ENCODE data around the gene PIK3C2G. TPM values are rescaled to one million over a fixed set of nuclear protein-coding genes. Genes with fewer than 3 reads are reported as not detected.

PIK3C2G gene
- total and polyA plus RNA-seq, 2 of the 13 experiments (the other 11 are each of a cell fraction or from before 2014, with no cell fraction given): not detected

- Histone ChIP-seq H2AFZ (ENCODE audit: low read length) (no peak overlapping the region), H3K9me3 (ENCODE audit: low read length) (no peaks in the 10 kb centered on the region), H3K36me3 (replicated peaks in 1 of 2; ENCODE audit: control insufficient read depth in 1 of 2, insufficient read depth in 2 of 2, low read length in 2 of 2) (no peaks in the 10 kb centered on the region), H3K9ac (ENCODE audit: insufficient read depth, low read depth, low read length) (no peak overlapping the region), H3K4me1 (ENCODE audit: insufficient read depth, low read length) (no peaks in the 10 kb centered on the region), H3K27me3 (ENCODE audit: control insufficient read depth in 1 of 2, insufficient read depth in 2 of 2, low read length in 2 of 2) (no peaks in the 10 kb centered on the region), H4K20me1 (ENCODE audit: insufficient read depth, low read length) (no peaks in the 10 kb centered on the region), H3K4me2 (ENCODE audit: low read depth, low read length) (no peak overlapping the region), H3K4me3 (replicated peaks in 1 of 3; ENCODE audit: insufficient read depth in 1 of 3, low read depth in 2 of 3, low read length in 3 of 3) (no peak overlapping the region), H3K27ac (ENCODE audit: extremely low read length, insufficient read depth, low read length) (no peak overlapping the region), H3K79me2 (ENCODE audit: insufficient read depth, low read length) (no peaks in the 10 kb centered on the region)
- ChIA-PET POLR2A (no interaction called here), CTCF (ENCODE audit: low intra/inter-chr PET ratio, low total read pairs) (no interaction called here)
- DNase-seq (ENCODE audit: low spot score): no peak
- in situ Hi-C loops (cut with HindIII; ENCODE audit: extremely low pct_ligation_motif_present, low pct_unique_long_range_greater_than_20kb) (no loop called here), intact Hi-C loops (cut with micrococcal nuclease; ENCODE audit: unreplicated experiment) (no loop called here)
- WGBS (ENCODE audit: low lambda C conversion rate): 43% methylated on average over 2 of the region's 2 CpGs
- no peak for FAIRE-seq
- no TSS peak for BruUV-seq (replicated peaks)
- ATAC-seq: no peak
- TF ChIP-seq HOXA7 (CRISPR knock-in tag; IDR thresholded peaks at IDR 0.05) (no peak), FOSL2 (CRISPR knock-in tag; IDR thresholded peaks at IDR 0.05) (no peak), SKIL (CRISPR knock-in tag; IDR thresholded peaks at IDR 0.05; ENCODE audit: borderline replicate concordance) (no peak), GMEB1 (CRISPR knock-in tag; IDR thresholded peaks at IDR 0.05; ENCODE audit: borderline replicate concordance) (no peak), AKAP8 (CRISPR knock-in tag; IDR thresholded peaks at IDR 0.05) (no peak), ZNF296 (CRISPR knock-in tag; conservative IDR thresholded peaks at IDR 0.05) (no peak), REPIN1 (CRISPR knock-in tag; IDR thresholded peaks at IDR 0.05; ENCODE audit: borderline replicate concordance, low read depth) (no peak), CBFB (CRISPR knock-in tag; IDR thresholded peaks at IDR 0.05) (no peak), PRPF4 (IDR thresholded peaks at IDR 0.05; ENCODE audit: low read depth, low read length, poor library complexity, severe bottlenecking) (no peak), TEAD2 (CRISPR knock-in tag; IDR thresholded peaks at IDR 0.05) (no peak), GATAD2A (CRISPR knock-in tag; IDR thresholded peaks at IDR 0.05) (no peak), NR2C2 (CRISPR knock-in tag; IDR thresholded peaks at IDR 0.05; ENCODE audit: borderline replicate concordance) (no peak), CEBPB (IDR thresholded peaks at IDR 0.05; ENCODE audit: borderline replicate concordance, low read depth, low read length) (no peak)
- TF ChIP-seq, protein P1, sequence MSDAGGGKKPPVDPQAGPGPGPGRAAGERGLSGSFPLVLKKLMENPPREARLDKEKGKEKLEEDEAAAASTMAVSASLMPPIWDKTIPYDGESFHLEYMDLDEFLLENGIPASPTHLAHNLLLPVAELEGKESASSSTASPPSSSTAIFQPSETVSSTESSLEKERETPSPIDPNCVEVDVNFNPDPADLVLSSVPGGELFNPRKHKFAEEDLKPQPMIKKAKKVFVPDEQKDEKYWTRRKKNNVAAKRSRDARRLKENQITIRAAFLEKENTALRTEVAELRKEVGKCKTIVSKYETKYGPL (CRISPR knock-in tag; IDR thresholded peaks at IDR 0.05): no peak
- TF ChIP-seq, protein P2, sequence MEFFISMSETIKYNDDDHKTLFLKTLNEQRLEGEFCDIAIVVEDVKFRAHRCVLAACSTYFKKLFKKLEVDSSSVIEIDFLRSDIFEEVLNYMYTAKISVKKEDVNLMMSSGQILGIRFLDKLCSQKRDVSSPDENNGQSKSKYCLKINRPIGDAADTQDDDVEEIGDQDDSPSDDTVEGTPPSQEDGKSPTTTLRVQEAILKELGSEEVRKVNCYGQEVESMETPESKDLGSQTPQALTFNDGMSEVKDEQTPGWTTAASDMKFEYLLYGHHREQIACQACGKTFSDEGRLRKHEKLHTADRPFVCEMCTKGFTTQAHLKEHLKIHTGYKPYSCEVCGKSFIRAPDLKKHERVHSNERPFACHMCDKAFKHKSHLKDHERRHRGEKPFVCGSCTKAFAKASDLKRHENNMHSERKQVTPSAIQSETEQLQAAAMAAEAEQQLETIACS (CRISPR knock-in tag; IDR thresholded peaks at IDR 0.05): no peak
- TF ChIP-seq, protein P3, sequence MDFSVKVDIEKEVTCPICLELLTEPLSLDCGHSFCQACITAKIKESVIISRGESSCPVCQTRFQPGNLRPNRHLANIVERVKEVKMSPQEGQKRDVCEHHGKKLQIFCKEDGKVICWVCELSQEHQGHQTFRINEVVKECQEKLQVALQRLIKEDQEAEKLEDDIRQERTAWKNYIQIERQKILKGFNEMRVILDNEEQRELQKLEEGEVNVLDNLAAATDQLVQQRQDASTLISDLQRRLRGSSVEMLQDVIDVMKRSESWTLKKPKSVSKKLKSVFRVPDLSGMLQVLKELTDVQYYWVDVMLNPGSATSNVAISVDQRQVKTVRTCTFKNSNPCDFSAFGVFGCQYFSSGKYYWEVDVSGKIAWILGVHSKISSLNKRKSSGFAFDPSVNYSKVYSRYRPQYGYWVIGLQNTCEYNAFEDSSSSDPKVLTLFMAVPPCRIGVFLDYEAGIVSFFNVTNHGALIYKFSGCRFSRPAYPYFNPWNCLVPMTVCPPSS (IDR thresholded peaks at IDR 0.05): no peak
Observed at GRCh38 chr12:18683327-18684013, 422.2 kb downstream of the PIK3C2G start.
